Mucosa of rectum (tissue), 2 donors: ENCODE data around the gene SYNGR1.
"Not testable (repeated sequence)": the region's sequence is repeated elsewhere in the genome, so short reads cannot be mapped to it uniquely, and the experiment has no call there.

ENCODE experiments used
- H3K27ac ChIP-seq, 2 donors: one replicate each; pipeline ENCODE4 v1.7.0; 2013; ENCODE audit warnings: inconsistent platforms in 2 of 2, low read depth in 2 of 2, low read length in 2 of 2
- H3K27me3 ChIP-seq, 2 donors: one replicate each; pipeline ENCODE4 v1.7.0; 2013; ENCODE audit warnings: low read length in 2 of 2; ENCODE audit not compliant: control insufficient read depth in 2 of 2, insufficient read depth in 2 of 2
- H3K36me3 ChIP-seq, 2 donors: one replicate each; pipeline ENCODE4 v1.7.0; 2013; ENCODE audit warnings: low read length in 2 of 2; ENCODE audit not compliant: control insufficient read depth in 2 of 2, insufficient read depth in 2 of 2
- H3K4me1 ChIP-seq, 2 donors: one replicate each; pipeline ENCODE4 v1.7.0; 2013; ENCODE audit warnings: low read length in 2 of 2, mild to moderate bottlenecking in 1 of 2; ENCODE audit not compliant: control insufficient read depth in 2 of 2, insufficient read depth in 2 of 2
- H3K4me3 ChIP-seq, 2 donors: one replicate each; pipeline ENCODE4 v1.7.0; 2013; ENCODE audit warnings: low read length in 2 of 2
- H3K9ac ChIP-seq, 2 donors: one replicate each; pipeline ENCODE4 v1.7.0; 2013; ENCODE audit warnings: low read length in 2 of 2, low read depth in 1 of 2, mild to moderate bottlenecking in 1 of 2
- H3K9me3 ChIP-seq, 2 donors: one replicate each; pipeline ENCODE4 v1.7.0; 2013; ENCODE audit warnings: low read length in 2 of 2; ENCODE audit not compliant: control insufficient read depth in 2 of 2
- donor health status: healthy.
- donor health status: Normal muscosa, but diverticular disease.

Gene SYNGR1

GRCh38 chr22:39330553-39330952 is 19.2 kb upstream of the SYNGR1 start:
- H3K36me3 ChIP-seq, H3K4me3 ChIP-seq, H3K9ac ChIP-seq, H3K9me3 ChIP-seq, H3K27ac ChIP-seq, H3K27me3 ChIP-seq, H3K4me1 ChIP-seq: not testable (repeated sequence)

GRCh38 chr22:39332441-39333064 is 17.2 kb upstream of the SYNGR1 start:
- no peaks in the 10 kb centered on the region for H3K4me1 ChIP-seq
- no peak overlapping the region for H3K9ac ChIP-seq
- H3K9me3 ChIP-seq: no peaks in the 10 kb centered on the region
- H3K36me3 ChIP-seq: no peaks in the 10 kb centered on the region
- no peak overlapping the region for H3K27ac ChIP-seq
- no peaks in the 10 kb centered on the region for H3K27me3 ChIP-seq
- no peak overlapping the region for H3K4me3 ChIP-seq

- Histone ChIP-seq H3K4me1 (no peaks in the 10 kb centered on the region), H3K27ac (no peak overlapping the region)
Observed at GRCh38 chr22:39336411-39336810, 13.4 kb upstream of the SYNGR1 start.

GRCh38 chr22:39339775-39340174 is 10.0 kb upstream of the SYNGR1 start:
- H3K36me3 ChIP-seq, H3K27ac ChIP-seq, H3K27me3 ChIP-seq: not testable (repeated sequence)

More at GRCh38 chr22:39336411-39336810, 13.4 kb upstream of the SYNGR1 start:
- no peak overlapping the region for H3K9ac ChIP-seq
- H3K9me3 ChIP-seq: no peaks in the 10 kb centered on the region
- no peaks in the 10 kb centered on the region for H3K36me3 ChIP-seq
- H3K27me3 ChIP-seq: no peaks in the 10 kb centered on the region
- H3K4me3 ChIP-seq: no peak overlapping the region

GRCh38 chr22:39341179-39341578 is 8.6 kb upstream of the SYNGR1 start:
- no peaks in the 10 kb centered on the region for H3K9me3 ChIP-seq
- no peaks in the 10 kb centered on the region for H3K27me3 ChIP-seq
- no peak overlapping the region for H3K27ac ChIP-seq
- no peaks in the 10 kb centered on the region for H3K4me1 ChIP-seq
- no peak overlapping the region for H3K9ac ChIP-seq
- H3K4me3 ChIP-seq: no peak overlapping the region
- H3K36me3 ChIP-seq: no peaks in the 10 kb centered on the region

More at GRCh38 chr22:39339775-39340174, 10.0 kb upstream of the SYNGR1 start:
- not testable (repeated sequence) for H3K4me3 ChIP-seq, H3K9me3 ChIP-seq, H3K4me1 ChIP-seq, H3K9ac ChIP-seq

- no peak overlapping the region for H3K4me3 ChIP-seq
- H3K27ac ChIP-seq: no peak overlapping the region
- H3K9me3 ChIP-seq: no peaks in the 10 kb centered on the region
- H3K9ac ChIP-seq: no peak overlapping the region
- no peaks in the 10 kb centered on the region for H3K36me3 ChIP-seq
- H3K4me1 ChIP-seq: no peaks in the 10 kb centered on the region
- no peaks in the 10 kb centered on the region for H3K27me3 ChIP-seq
Observed at GRCh38 chr22:39343259-39344045, 6.3 kb upstream of the SYNGR1 start.

- no peak overlapping the region for H3K4me3 ChIP-seq
- no peaks in the 10 kb centered on the region for H3K9me3 ChIP-seq
- H3K36me3 ChIP-seq: no peaks in the 10 kb centered on the region
- peaks cover 0 to 4% of the 10 kb centered on the region in 2 donors for H3K27me3 ChIP-seq
- no peak overlapping the region for H3K27ac ChIP-seq
- H3K4me1 ChIP-seq: no peaks in the 10 kb centered on the region
- no peak overlapping the region for H3K9ac ChIP-seq
Observed at GRCh38 chr22:39344046-39344390, 5.8 kb upstream of the SYNGR1 start.

GRCh38 chr22:39345231-39345630 is 4.6 kb upstream of the SYNGR1 start:
- Histone ChIP-seq H3K4me1 (no peaks in the 10 kb centered on the region), H3K9ac (no peak overlapping the region), H3K27ac (no peak overlapping the region), H3K36me3 (no peaks in the 10 kb centered on the region), H3K4me3 (no peak overlapping the region), H3K9me3 (no peaks in the 10 kb centered on the region), H3K27me3 (peaks cover 0 to 7% of the 10 kb centered on the region in 2 donors)

- no peak overlapping the region for H3K27ac ChIP-seq
- H3K9me3 ChIP-seq: no peaks in the 10 kb centered on the region
- H3K4me1 ChIP-seq: no peaks in the 10 kb centered on the region
- H3K27me3 ChIP-seq: peaks cover 10 to 12% of the 10 kb centered on the region in 2 donors
- peak overlapping the region; percentile 51 to 67 for H3K4me3 ChIP-seq
- H3K9ac ChIP-seq: peak overlapping the region in 1 of 2 donors; percentile 12
- H3K36me3 ChIP-seq: no peaks in the 10 kb centered on the region
Observed at GRCh38 chr22:39348909-39349505, 784 bp upstream of the SYNGR1 start.

- Histone ChIP-seq H3K9me3 (no peaks in the 10 kb centered on the region), H3K27me3 (peaks cover 10 to 12% of the 10 kb centered on the region in 2 donors), H3K27ac (no peak overlapping the region), H3K9ac (peak overlapping the region in 1 of 2 donors; percentile 12), H3K4me3 (peak overlapping the region; percentile 59 to 67), H3K36me3 (no peaks in the 10 kb centered on the region), H3K4me1 (no peaks in the 10 kb centered on the region)
Observed at GRCh38 chr22:39349506-39349966, 255 bp upstream of the SYNGR1 start.
